Activated naive CD8-positive, alpha-beta T cell treated with anti-CD3 and anti-CD28 coated beads, Interleukin-2, amount 50 U/mL, for 24 hours (primary cell): ENCODE measurements around the gene CLASP2.
"Not testable (repeated sequence)": the region's sequence is repeated elsewhere in the genome, so short reads cannot be mapped to it uniquely, and the experiment has no call there.

Experiments used
- ATAC-seq: fragments of 150-1000 bp; cut with Tn5 transposase; one replicate; pipeline ENCODE4 v1.10.0; 2021
- DNase-seq: peaks from one replicate; pipeline ENCODE4 v3.0.0; 2021
- H3K27ac Mint-ChIP-seq: one replicate; pipeline ENCODE4 v1.8.0; 2021; ENCODE audit warnings: mild to moderate bottlenecking, mixed read lengths
- H3K27me3 Mint-ChIP-seq: one replicate; pipeline ENCODE4 v1.8.0; 2021; ENCODE audit warnings: mixed read lengths
- H3K36me3 Mint-ChIP-seq: one replicate; pipeline ENCODE4 v1.8.0; 2021; ENCODE audit warnings: low read depth, mixed read lengths
- H3K4me1 Mint-ChIP-seq: one replicate; pipeline ENCODE4 v1.8.0; 2021; ENCODE audit warnings: mixed read lengths
- H3K4me3 Mint-ChIP-seq: one replicate; pipeline ENCODE4 v1.8.0; 2021; ENCODE audit warnings: mild to moderate bottlenecking, moderate library complexity, mixed read lengths
- H3K9me3 Mint-ChIP-seq: one replicate; pipeline ENCODE4 v1.8.0; 2021; ENCODE audit warnings: mixed read lengths

Gene CLASP2

DNA sequence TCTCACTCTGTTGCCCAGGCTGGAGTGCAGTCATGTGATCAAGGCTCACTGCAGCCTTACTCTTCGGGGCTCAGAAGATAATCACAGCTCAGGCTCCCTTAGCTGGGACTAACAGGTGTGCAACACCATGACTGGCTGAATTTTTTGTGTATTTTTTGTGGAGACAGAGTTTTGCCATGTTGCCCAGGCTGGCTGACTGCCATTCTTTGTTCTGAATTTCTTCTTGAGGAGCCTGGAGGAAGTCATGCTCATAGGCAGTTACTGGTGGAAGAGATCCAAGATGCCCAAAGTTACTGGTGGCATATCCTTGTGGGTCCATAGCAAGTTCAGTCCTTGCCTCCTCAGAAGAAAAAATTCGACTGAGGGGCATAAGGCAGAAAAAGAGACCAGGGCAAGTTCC lies 261.3 kb downstream of the CLASP2 start:
- H3K36me3 Mint-ChIP-seq, result peaks cover 11% of the 10 kb centered on the region
- H3K4me1 Mint-ChIP-seq, result peaks cover 5% of the 10 kb centered on the region
- ATAC-seq (no peak), DNase-seq (no peak)
- H3K27me3 Mint-ChIP-seq, result no peaks in the 10 kb centered on the region
- peaks cover 14% of the 10 kb centered on the region for H3K9me3 Mint-ChIP-seq
- no peak overlapping the region for H3K27ac Mint-ChIP-seq
- H3K4me3 Mint-ChIP-seq, result no peak overlapping the region

- Mint-ChIP-seq H3K4me3 (no peak overlapping the region), H3K9me3 (peaks cover 5% of the 10 kb centered on the region), H3K4me1 (peaks cover 5% of the 10 kb centered on the region), H3K27me3 (no peaks in the 10 kb centered on the region), H3K36me3 (peaks cover 8% of the 10 kb centered on the region), H3K27ac (no peak overlapping the region)
- ATAC-seq (no peak), DNase-seq (no peak)
Observed at GRCh38 chr3:33453331-33453761, 264.7 kb downstream of the CLASP2 start.

DNA sequence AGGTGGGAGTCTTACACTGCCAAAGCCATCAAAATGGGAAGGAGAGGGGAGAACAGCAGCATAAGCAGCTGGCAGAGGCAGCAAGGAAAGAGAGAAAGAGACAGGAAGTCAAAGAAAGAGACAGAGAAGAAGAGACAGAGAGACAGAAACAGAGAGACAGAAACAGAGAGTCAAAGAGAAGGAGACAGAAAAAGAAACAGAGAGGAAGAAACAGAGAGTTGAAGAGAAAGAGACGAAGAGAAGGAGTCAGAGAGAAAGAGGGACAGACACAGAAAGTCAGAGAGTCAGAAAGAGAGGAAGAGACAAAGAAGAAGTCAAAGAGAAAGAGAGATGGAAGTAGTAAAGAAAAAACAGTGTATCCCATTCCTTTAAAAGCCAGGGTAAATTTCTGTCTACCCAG lies 266.1 kb downstream of the CLASP2 start:
- not testable (repeated sequence) for DNase-seq, H3K9me3 Mint-ChIP-seq, ATAC-seq, H3K36me3 Mint-ChIP-seq, H3K27me3 Mint-ChIP-seq, H3K4me3 Mint-ChIP-seq, H3K27ac Mint-ChIP-seq
- H3K4me1 Mint-ChIP-seq, result peaks cover 10% of the 10 kb centered on the region

- Mint-ChIP-seq H3K27me3 (no peaks in the 10 kb centered on the region), H3K9me3 (no peaks in the 10 kb centered on the region)
Observed at GRCh38 chr3:33447958-33448357, 270.1 kb downstream of the CLASP2 start.

GRCh38 chr3:33447256-33447625 lies 270.8 kb downstream of the CLASP2 start:
- Mint-ChIP-seq H3K4me3 (peak overlapping the region; percentile 83), H3K4me1 (peaks cover 15% of the 10 kb centered on the region)
- H3K27ac Mint-ChIP-seq, ATAC-seq, H3K27me3 Mint-ChIP-seq, H3K36me3 Mint-ChIP-seq, DNase-seq, H3K9me3 Mint-ChIP-seq: not testable (repeated sequence)

More at GRCh38 chr3:33447958-33448357, 270.1 kb downstream of the CLASP2 start:
- no peak overlapping the region for H3K27ac Mint-ChIP-seq
- DNase-seq, result no peak
- no peaks in the 10 kb centered on the region for H3K36me3 Mint-ChIP-seq
- H3K4me3 Mint-ChIP-seq, result no peak overlapping the region
- H3K4me1 Mint-ChIP-seq, result peaks cover 14% of the 10 kb centered on the region
- ATAC-seq, result no peak
